Frontal cortex (tissue), 4 donors: ENCODE data around the gene AAMDC. TPM values are rescaled to one million over a fixed set of nuclear protein-coding genes. Genes with fewer than 3 reads are reported as not detected.
"Not testable (repeated sequence)": the region's sequence is repeated elsewhere in the genome, so short reads cannot be mapped to it uniquely, and the experiment has no call there.

Experiments used
- DNase-seq, 2 donors: peaks; one replicate each; pipeline ENCODE4 v3.0.0; 2012; ENCODE audit warnings: low spot score in 2 of 2
- FAIRE-seq: peaks from 2 replicates; lab custom pipeline; 2012; peaks lifted over from hg19 to GRCh38; lab: Jason Lieb, UNC
- total RNA-seq: library from RNA; depleted of rRNA; stranded (reverse); fragments of >200 nt; gene quantifications from one replicate; pipeline ENCODE4 v1.2.3, GENCODE V29; 2014
- donor health status: control.
- donor health status: control.
- donor health status: control.

AAMDC gene
- total RNA-seq, 1 donor from 2014 or later = 3.7 TPM

- no peak for FAIRE-seq
- no peak for DNase-seq
These were observed 58.3 kb downstream of the AAMDC start for GRCh38 chr11:77879218-77879617.

- no peak for FAIRE-seq
- no peak for DNase-seq
These were observed 61.5 kb downstream of the AAMDC start for GRCh38 chr11:77882396-77882795.

GRCh38 chr11:77883775-77884174 lies 62.8 kb downstream of the AAMDC start:
- FAIRE-seq (no peak), DNase-seq (no peak)

GRCh38 chr11:77884186-77884828 lies 63.4 kb downstream of the AAMDC start:
- no peak for DNase-seq
- no peak for FAIRE-seq

- DNase-seq = no peak
- no peak for FAIRE-seq
These were observed 63.9 kb downstream of the AAMDC start for GRCh38 chr11:77884829-77885190.

GRCh38 chr11:77886401-77886800 lies 65.5 kb downstream of the AAMDC start:
- no peak for DNase-seq

GRCh38 chr11:77889045-77889444 lies 68.1 kb downstream of the AAMDC start:
- not testable (repeated sequence) for FAIRE-seq, DNase-seq

More at GRCh38 chr11:77886401-77886800, 65.5 kb downstream of the AAMDC start:
- FAIRE-seq = no peak

- not testable (repeated sequence) for DNase-seq, FAIRE-seq
These were observed 69.2 kb downstream of the AAMDC start for GRCh38 chr11:77890100-77890614.

- FAIRE-seq, DNase-seq: not testable (repeated sequence)
These were observed 69.7 kb downstream of the AAMDC start for GRCh38 chr11:77890619-77891056.

GRCh38 chr11:77891256-77891655 lies 70.3 kb downstream of the AAMDC start:
- FAIRE-seq, DNase-seq: not testable (repeated sequence)

GRCh38 chr11:77891703-77892102 lies 70.8 kb downstream of the AAMDC start:
- DNase-seq, FAIRE-seq: not testable (repeated sequence)

GRCh38 chr11:77894949-77895348 lies 74.0 kb downstream of the AAMDC start:
- not testable (repeated sequence) for FAIRE-seq, DNase-seq

- FAIRE-seq (no peak), DNase-seq (no peak)
These were observed 87.9 kb downstream of the AAMDC start for GRCh38 chr11:77908835-77909234.

GRCh38 chr11:77909277-77909676 lies 88.3 kb downstream of the AAMDC start:
- FAIRE-seq = no peak

GRCh38 chr11:77910828-77911227 lies 89.9 kb downstream of the AAMDC start:
- DNase-seq, FAIRE-seq: not testable (repeated sequence)

More at GRCh38 chr11:77909277-77909676, 88.3 kb downstream of the AAMDC start:
- no peak for DNase-seq

- not testable (repeated sequence) for FAIRE-seq, DNase-seq
These were observed 92.8 kb downstream of the AAMDC start for GRCh38 chr11:77913608-77914306.

GRCh38 chr11:77914307-77914791 lies 93.4 kb downstream of the AAMDC start:
- FAIRE-seq, DNase-seq: not testable (repeated sequence)

GRCh38 chr11:77917713-77918112 lies 96.8 kb downstream of the AAMDC start:
- not testable (repeated sequence) for FAIRE-seq, DNase-seq
